HEK293 (cell line): ENCODE measurements around the gene SYNE2.

Experiments used
- CTCF ChIA-PET: fragments of 350-600 bp; formaldehyde crosslinking; extraction: SDS; loops from one replicate; lab custom pipeline; 2021; ENCODE audit warnings: antibody characterized with exemption; lab: Yijun Ruan, JAX
- POLR2A ChIA-PET: fragments of 300-600 bp; formaldehyde crosslinking; extraction: SDS; loops from one replicate; lab custom pipeline; 2020; ENCODE audit warnings: antibody characterized with exemption, inconsistent platforms; lab: Yijun Ruan, JAX
- H3K27ac ChIP-seq: fragments of 200-500 bp; sonication (Bioruptor generic); 2 replicates; pipeline ENCODE4 v1.5.1; 2014; ENCODE audit warnings: low read depth, low read length, control low read depth, inconsistent platforms; ENCODE audit errors: extremely low read depth
- H3K36me3 ChIP-seq, 2 experiments: fragments of 200-500 bp in 1 of 2; sonication (Bioruptor generic) in 1 of 2; 1 replicate in 1 of 2; 2 replicates in 1 of 2; pipeline ENCODE4 v1.5.1; 2014 to 2017; ENCODE audit warnings: inconsistent platforms in 2 of 2, low read length in 2 of 2; ENCODE audit not compliant: control insufficient read depth in 2 of 2, insufficient read depth in 1 of 2
- H3K4me1 ChIP-seq: fragments of 200-500 bp; sonication (Bioruptor generic); 2 replicates; pipeline ENCODE4 v1.5.1; 2014; ENCODE audit warnings: mild to moderate bottlenecking, low read length, inconsistent platforms; ENCODE audit not compliant: control insufficient read depth, insufficient read depth
- H3K4me3 ChIP-seq: 2 replicates; pipeline ENCODE4 v1.5.1; 2011; ENCODE audit warnings: low read depth, mild to moderate bottlenecking, control low read depth, low read length, moderate library complexity
- H3K9me3 ChIP-seq: fragments of 200-500 bp; sonication (Bioruptor generic); 2 replicates; pipeline ENCODE4 v1.5.1; 2014; ENCODE audit warnings: low read depth, low read length, inconsistent platforms; ENCODE audit not compliant: control insufficient read depth, insufficient read depth
- BCL11B ChIP-seq: fragments of 450-650 bp; formaldehyde crosslinking; IDR thresholded peaks from 2 replicates; pipeline ENCODE4 v1.5.1; 2016; ENCODE audit warnings: low read depth, missing biosample characterization, missing genetic modification characterization
- KLF16 ChIP-seq: fragments of 450-650 bp; formaldehyde crosslinking; IDR thresholded peaks from 2 replicates; pipeline ENCODE4 v1.5.1; 2017; ENCODE audit warnings: missing biosample characterization, missing genetic modification characterization
- KLF8 ChIP-seq: fragments of 450-650 bp; formaldehyde crosslinking; IDR thresholded peaks from 2 replicates; pipeline ENCODE4 v1.5.1; 2016; ENCODE audit warnings: missing biosample characterization, missing genetic modification characterization
- MZF1 ChIP-seq: fragments of 450-650 bp; formaldehyde crosslinking; IDR thresholded peaks from 2 replicates; pipeline ENCODE4 v1.5.1; 2017; ENCODE audit warnings: missing biosample characterization, missing genetic modification characterization, borderline replicate concordance
- OSR2 ChIP-seq: fragments of 450-650 bp; formaldehyde crosslinking; IDR thresholded peaks from 2 replicates; pipeline ENCODE4 v1.5.1; 2016; ENCODE audit warnings: missing biosample characterization, missing genetic modification characterization
- WT1 ChIP-seq: fragments of 450-650 bp; formaldehyde crosslinking; IDR thresholded peaks from 2 replicates; pipeline ENCODE4 v1.5.1; 2016; ENCODE audit warnings: missing biosample characterization, missing genetic modification characterization
- ZBTB17 ChIP-seq: fragments of 450-650 bp; formaldehyde crosslinking; IDR thresholded peaks from 2 replicates; pipeline ENCODE4 v1.5.1; 2016; ENCODE audit warnings: missing biosample characterization, missing genetic modification characterization
- ZNF10 ChIP-seq: fragments of 450-650 bp; formaldehyde crosslinking; IDR thresholded peaks from 2 replicates; pipeline ENCODE4 v1.5.1; 2017; ENCODE audit warnings: missing biosample characterization, missing genetic modification characterization
- ZNF529 ChIP-seq: fragments of 450-650 bp; formaldehyde crosslinking; IDR thresholded peaks from 2 replicates; pipeline ENCODE4 v1.5.1; 2017; ENCODE audit warnings: missing genetic modification characterization, missing biosample characterization; ENCODE audit not compliant: insufficient replicate concordance
- ZNF555 ChIP-seq: fragments of 450-650 bp; formaldehyde crosslinking; conservative IDR thresholded peaks from 2 replicates; pipeline ENCODE4 v1.5.1; 2017; ENCODE audit warnings: missing biosample characterization, mild to moderate bottlenecking, missing genetic modification characterization, inconsistent platforms
- ZNF624 ChIP-seq: fragments of 450-650 bp; formaldehyde crosslinking; IDR thresholded peaks from 2 replicates; pipeline ENCODE4 v1.5.1; 2017; ENCODE audit warnings: missing biosample characterization, missing genetic modification characterization
- ZNF629 ChIP-seq: fragments of 450-650 bp; formaldehyde crosslinking; IDR thresholded peaks from 2 replicates; pipeline ENCODE4 v1.5.1; 2017; ENCODE audit warnings: missing biosample characterization, missing genetic modification characterization
- ZNF843 ChIP-seq: fragments of 450-650 bp; formaldehyde crosslinking; IDR thresholded peaks from 2 replicates; pipeline ENCODE4 v1.5.1; 2016; ENCODE audit warnings: missing biosample characterization, missing genetic modification characterization
- ZSCAN23 ChIP-seq: fragments of 450-650 bp; formaldehyde crosslinking; IDR thresholded peaks from 2 replicates; pipeline ENCODE4 v1.5.1; 2016; ENCODE audit warnings: missing biosample characterization, missing genetic modification characterization
- ZXDB ChIP-seq: fragments of 450-650 bp; formaldehyde crosslinking; IDR thresholded peaks from 2 replicates; pipeline ENCODE4 v1.5.1; 2016; ENCODE audit warnings: missing biosample characterization, missing genetic modification characterization
- TF ChIP-seq, protein P1 (sequence below): fragments of 450-650 bp; formaldehyde crosslinking; IDR thresholded peaks from 2 replicates; pipeline ENCODE4 v1.5.1; 2016; ENCODE audit warnings: missing biosample characterization, missing genetic modification characterization
- TF ChIP-seq, protein P2 (sequence below): fragments of 450-650 bp; IDR thresholded peaks from 2 replicates; pipeline ENCODE4 v1.5.1; 2018; ENCODE audit warnings: missing biosample characterization, mild to moderate bottlenecking, missing genetic modification characterization
- TF ChIP-seq, protein P3 (sequence below): fragments of 450-650 bp; formaldehyde crosslinking; IDR thresholded peaks from 2 replicates; pipeline ENCODE4 v1.5.1; 2016; ENCODE audit warnings: missing biosample characterization, missing genetic modification characterization, low read depth
- TF ChIP-seq, protein P4 (sequence below): fragments of 450-650 bp; formaldehyde crosslinking; IDR thresholded peaks from 2 replicates; pipeline ENCODE4 v1.5.1; 2016; ENCODE audit warnings: missing biosample characterization, missing genetic modification characterization, borderline replicate concordance
- TF ChIP-seq, protein P5 (sequence below): fragments of 450-650 bp; formaldehyde crosslinking; IDR thresholded peaks from 2 replicates; pipeline ENCODE4 v1.5.1; 2016; ENCODE audit warnings: missing biosample characterization, missing genetic modification characterization
- TF ChIP-seq, protein P6 (sequence below): fragments of 450-650 bp; formaldehyde crosslinking; IDR thresholded peaks from 2 replicates; pipeline ENCODE4 v1.5.1; 2016; ENCODE audit warnings: missing biosample characterization, missing genetic modification characterization
- TF ChIP-seq, protein P7 (sequence below): fragments of 450-650 bp; formaldehyde crosslinking; IDR thresholded peaks from 2 replicates; pipeline ENCODE4 v1.5.1; 2017; ENCODE audit warnings: missing biosample characterization, missing genetic modification characterization

Gene SYNE2

DNA sequence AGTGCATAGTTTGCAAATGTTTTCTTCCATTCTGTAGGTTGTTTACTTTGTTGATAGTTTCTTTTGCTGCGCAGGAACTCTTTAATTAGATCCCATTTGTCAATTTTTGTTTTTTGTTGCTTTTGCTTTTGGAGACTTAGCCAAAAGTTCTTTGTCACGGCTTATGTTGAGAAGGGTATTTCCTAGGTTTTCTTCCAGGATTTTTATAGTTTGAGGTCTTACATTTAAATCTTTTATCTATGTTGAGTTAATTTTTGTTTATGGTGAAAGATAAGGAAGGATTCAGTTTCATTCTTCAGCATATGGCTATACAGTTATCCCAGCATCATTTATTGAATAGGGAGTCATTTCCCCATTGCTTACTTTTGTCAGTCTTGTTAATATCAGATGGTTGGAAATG is 51.9 kb downstream of the SYNE2 start:
- no peaks in the 10 kb centered on the region for H3K9me3 ChIP-seq
- ChIA-PET CTCF (no interaction called here), POLR2A (no interaction called here)
- H3K36me3 ChIP-seq: no peaks in the 10 kb centered on the region
- H3K4me1 ChIP-seq: peaks cover 7% of the 10 kb centered on the region; the same call in 1 of the 2 replicates
- H3K27ac ChIP-seq: no peak overlapping the region
- H3K4me3 ChIP-seq: no peak overlapping the region
- TF ChIP-seq, protein P1, sequence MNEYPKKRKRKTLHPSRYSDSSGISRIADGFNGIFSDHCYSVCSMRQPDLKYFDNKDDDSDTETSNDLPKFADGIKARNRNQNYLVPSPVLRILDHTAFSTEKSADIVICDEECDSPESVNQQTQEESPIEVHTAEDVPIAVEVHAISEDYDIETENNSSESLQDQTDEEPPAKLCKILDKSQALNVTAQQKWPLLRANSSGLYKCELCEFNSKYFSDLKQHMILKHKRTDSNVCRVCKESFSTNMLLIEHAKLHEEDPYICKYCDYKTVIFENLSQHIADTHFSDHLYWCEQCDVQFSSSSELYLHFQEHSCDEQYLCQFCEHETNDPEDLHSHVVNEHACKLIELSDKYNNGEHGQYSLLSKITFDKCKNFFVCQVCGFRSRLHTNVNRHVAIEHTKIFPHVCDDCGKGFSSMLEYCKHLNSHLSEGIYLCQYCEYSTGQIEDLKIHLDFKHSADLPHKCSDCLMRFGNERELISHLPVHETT (tag by site-specific recombination): 0 out of 2 replicates have a peak, but pooled peaks have one; percentile 17
- TF ChIP-seq MZF1 (no peak), ZNF10 (tag by site-specific recombination) (0 out of 2 replicates have a peak, but pooled peaks have one; percentile 28), ZNF629 (tag by site-specific recombination) (peak; percentile 26; the same call in 1 of the 2 replicates), ZBTB17 (tag by site-specific recombination) (no peak), WT1 (peak; percentile 39; the same call in 1 of the 2 replicates), KLF8 (tag by site-specific recombination) (0 out of 2 replicates have a peak, but pooled peaks have one; percentile 9), ZNF555 (tag by site-specific recombination) (no peak), ZNF624 (no peak), BCL11B (tag by site-specific recombination) (0 out of 2 replicates have a peak, but pooled peaks have one; percentile 55), ZNF529 (tag by site-specific recombination) (no peak), ZNF843 (peak; percentile 81), ZSCAN23 (tag by site-specific recombination) (0 out of 2 replicates have a peak, but pooled peaks have one; percentile 42), ZXDB (tag by site-specific recombination) (peak; percentile 75), OSR2 (tag by site-specific recombination) (peak; percentile 66; the same call in 1 of the 2 replicates), KLF16 (peak; percentile 36; the same call in 1 of the 2 replicates)
- TF ChIP-seq, protein P2, sequence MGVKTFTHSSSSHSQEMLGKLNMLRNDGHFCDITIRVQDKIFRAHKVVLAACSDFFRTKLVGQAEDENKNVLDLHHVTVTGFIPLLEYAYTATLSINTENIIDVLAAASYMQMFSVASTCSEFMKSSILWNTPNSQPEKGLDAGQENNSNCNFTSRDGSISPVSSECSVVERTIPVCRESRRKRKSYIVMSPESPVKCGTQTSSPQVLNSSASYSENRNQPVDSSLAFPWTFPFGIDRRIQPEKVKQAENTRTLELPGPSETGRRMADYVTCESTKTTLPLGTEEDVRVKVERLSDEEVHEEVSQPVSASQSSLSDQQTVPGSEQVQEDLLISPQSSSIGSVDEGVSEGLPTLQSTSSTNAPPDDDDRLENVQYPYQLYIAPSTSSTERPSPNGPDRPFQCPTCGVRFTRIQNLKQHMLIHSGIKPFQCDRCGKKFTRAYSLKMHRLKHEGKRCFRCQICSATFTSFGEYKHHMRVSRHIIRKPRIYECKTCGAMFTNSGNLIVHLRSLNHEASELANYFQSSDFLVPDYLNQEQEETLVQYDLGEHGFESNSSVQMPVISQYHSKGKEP (tag by site-specific recombination): no peak
- TF ChIP-seq, protein P3, sequence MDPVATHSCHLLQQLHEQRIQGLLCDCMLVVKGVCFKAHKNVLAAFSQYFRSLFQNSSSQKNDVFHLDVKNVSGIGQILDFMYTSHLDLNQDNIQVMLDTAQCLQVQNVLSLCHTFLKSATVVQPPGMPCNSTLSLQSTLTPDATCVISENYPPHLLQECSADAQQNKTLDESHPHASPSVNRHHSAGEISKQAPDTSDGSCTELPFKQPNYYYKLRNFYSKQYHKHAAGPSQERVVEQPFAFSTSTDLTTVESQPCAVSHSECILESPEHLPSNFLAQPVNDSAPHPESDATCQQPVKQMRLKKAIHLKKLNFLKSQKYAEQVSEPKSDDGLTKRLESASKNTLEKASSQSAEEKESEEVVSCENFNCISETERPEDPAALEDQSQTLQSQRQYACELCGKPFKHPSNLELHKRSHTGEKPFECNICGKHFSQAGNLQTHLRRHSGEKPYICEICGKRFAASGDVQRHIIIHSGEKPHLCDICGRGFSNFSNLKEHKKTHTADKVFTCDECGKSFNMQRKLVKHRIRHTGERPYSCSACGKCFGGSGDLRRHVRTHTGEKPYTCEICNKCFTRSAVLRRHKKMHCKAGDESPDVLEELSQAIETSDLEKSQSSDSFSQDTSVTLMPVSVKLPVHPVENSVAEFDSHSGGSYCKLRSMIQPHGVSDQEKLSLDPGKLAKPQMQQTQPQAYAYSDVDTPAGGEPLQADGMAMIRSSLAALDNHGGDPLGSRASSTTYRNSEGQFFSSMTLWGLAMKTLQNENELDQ (tag by site-specific recombination): no peak
- TF ChIP-seq, protein P4, sequence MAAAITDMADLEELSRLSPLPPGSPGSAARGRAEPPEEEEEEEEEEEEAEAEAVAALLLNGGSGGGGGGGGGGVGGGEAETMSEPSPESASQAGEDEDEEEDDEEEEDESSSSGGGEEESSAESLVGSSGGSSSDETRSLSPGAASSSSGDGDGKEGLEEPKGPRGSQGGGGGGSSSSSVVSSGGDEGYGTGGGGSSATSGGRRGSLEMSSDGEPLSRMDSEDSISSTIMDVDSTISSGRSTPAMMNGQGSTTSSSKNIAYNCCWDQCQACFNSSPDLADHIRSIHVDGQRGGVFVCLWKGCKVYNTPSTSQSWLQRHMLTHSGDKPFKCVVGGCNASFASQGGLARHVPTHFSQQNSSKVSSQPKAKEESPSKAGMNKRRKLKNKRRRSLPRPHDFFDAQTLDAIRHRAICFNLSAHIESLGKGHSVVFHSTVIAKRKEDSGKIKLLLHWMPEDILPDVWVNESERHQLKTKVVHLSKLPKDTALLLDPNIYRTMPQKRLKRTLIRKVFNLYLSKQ (tag by site-specific recombination): no peak
- TF ChIP-seq, protein P5, sequence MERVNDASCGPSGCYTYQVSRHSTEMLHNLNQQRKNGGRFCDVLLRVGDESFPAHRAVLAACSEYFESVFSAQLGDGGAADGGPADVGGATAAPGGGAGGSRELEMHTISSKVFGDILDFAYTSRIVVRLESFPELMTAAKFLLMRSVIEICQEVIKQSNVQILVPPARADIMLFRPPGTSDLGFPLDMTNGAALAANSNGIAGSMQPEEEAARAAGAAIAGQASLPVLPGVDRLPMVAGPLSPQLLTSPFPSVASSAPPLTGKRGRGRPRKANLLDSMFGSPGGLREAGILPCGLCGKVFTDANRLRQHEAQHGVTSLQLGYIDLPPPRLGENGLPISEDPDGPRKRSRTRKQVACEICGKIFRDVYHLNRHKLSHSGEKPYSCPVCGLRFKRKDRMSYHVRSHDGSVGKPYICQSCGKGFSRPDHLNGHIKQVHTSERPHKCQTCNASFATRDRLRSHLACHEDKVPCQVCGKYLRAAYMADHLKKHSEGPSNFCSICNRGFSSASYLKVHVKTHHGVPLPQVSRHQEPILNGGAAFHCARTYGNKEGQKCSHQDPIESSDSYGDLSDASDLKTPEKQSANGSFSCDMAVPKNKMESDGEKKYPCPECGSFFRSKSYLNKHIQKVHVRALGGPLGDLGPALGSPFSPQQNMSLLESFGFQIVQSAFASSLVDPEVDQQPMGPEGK (tag by site-specific recombination): no peak
- TF ChIP-seq, protein P6, sequence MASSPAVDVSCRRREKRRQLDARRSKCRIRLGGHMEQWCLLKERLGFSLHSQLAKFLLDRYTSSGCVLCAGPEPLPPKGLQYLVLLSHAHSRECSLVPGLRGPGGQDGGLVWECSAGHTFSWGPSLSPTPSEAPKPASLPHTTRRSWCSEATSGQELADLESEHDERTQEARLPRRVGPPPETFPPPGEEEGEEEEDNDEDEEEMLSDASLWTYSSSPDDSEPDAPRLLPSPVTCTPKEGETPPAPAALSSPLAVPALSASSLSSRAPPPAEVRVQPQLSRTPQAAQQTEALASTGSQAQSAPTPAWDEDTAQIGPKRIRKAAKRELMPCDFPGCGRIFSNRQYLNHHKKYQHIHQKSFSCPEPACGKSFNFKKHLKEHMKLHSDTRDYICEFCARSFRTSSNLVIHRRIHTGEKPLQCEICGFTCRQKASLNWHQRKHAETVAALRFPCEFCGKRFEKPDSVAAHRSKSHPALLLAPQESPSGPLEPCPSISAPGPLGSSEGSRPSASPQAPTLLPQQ (tag by site-specific recombination): 0 out of 2 replicates have a peak, but pooled peaks have one; percentile 22
- TF ChIP-seq, protein P7, sequence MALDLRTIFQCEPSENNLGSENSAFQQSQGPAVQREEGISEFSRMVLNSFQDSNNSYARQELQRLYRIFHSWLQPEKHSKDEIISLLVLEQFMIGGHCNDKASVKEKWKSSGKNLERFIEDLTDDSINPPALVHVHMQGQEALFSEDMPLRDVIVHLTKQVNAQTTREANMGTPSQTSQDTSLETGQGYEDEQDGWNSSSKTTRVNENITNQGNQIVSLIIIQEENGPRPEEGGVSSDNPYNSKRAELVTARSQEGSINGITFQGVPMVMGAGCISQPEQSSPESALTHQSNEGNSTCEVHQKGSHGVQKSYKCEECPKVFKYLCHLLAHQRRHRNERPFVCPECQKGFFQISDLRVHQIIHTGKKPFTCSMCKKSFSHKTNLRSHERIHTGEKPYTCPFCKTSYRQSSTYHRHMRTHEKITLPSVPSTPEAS: no peak
